ENCODE data around the gene GRXCR2.
"Not testable (repeated sequence)": the region's sequence is repeated elsewhere in the genome, so short reads cannot be mapped to it uniquely, and the experiment has no call there.

The GRXCR2 gene

DNA sequence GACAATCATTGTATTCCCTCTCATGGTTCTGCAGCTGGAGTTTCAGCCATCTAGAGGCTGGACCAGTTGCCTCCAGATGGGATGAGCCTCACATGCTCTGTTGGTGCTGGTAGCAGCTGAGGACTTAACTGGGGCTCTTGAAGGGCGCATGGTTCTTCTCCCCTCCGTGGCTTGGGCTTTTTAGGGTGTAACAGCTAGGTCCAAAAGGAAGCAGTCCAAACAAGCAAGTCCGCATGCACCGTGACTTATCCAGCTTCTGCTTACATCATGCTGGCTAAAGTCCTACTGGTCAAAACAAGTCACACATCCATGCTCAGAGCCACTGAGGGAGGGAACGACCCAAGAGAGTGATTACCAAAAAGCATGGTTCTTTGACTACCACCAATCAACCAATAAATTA is 31.9 kb upstream of the GRXCR2 start:
- Histone ChIP-seq H3K9me3 (ENCODE audit: severe bottlenecking) (no peaks in the 10 kb centered on the region), H3K4me3 (ENCODE audit: severe bottlenecking) (no peak overlapping the region), H3K27ac (ENCODE audit: poor library complexity, severe bottlenecking) (no peak overlapping the region), H3K36me3 (ENCODE audit: low read depth) (no peaks in the 10 kb centered on the region), H3K4me1 (ENCODE audit: insufficient read depth, poor library complexity, severe bottlenecking) (no peaks in the 10 kb centered on the region), H3K27me3 (ENCODE audit: insufficient read depth, poor library complexity, severe bottlenecking) (no peaks in the 10 kb centered on the region)
- ATAC-seq (ENCODE audit: low read depth): no peak
- TF ChIP-seq CTCF (IDR thresholded peaks at IDR 0.05; ENCODE audit: poor library complexity, severe bottlenecking): no peak
- no peak for DNase-seq (ENCODE audit: low spot score)

- H3K4me3 ChIP-seq (ENCODE audit: severe bottlenecking): no peak overlapping the region
- H3K9me3 ChIP-seq (ENCODE audit: severe bottlenecking): no peaks in the 10 kb centered on the region
- no peak for DNase-seq (ENCODE audit: low spot score)
- no peaks in the 10 kb centered on the region for H3K36me3 ChIP-seq (ENCODE audit: low read depth)
- no peak for TF ChIP-seq CTCF (IDR thresholded peaks at IDR 0.05; ENCODE audit: poor library complexity, severe bottlenecking)
- no peaks in the 10 kb centered on the region for H3K4me1 ChIP-seq (ENCODE audit: insufficient read depth, poor library complexity, severe bottlenecking)
- ATAC-seq (ENCODE audit: low read depth): no peak
- no peak overlapping the region for H3K27ac ChIP-seq (ENCODE audit: poor library complexity, severe bottlenecking)
- no peaks in the 10 kb centered on the region for H3K27me3 ChIP-seq (ENCODE audit: insufficient read depth, poor library complexity, severe bottlenecking)
Measured at GRCh38 chr5:145903867-145904266, 31.1 kb upstream of the GRXCR2 start.

DNA sequence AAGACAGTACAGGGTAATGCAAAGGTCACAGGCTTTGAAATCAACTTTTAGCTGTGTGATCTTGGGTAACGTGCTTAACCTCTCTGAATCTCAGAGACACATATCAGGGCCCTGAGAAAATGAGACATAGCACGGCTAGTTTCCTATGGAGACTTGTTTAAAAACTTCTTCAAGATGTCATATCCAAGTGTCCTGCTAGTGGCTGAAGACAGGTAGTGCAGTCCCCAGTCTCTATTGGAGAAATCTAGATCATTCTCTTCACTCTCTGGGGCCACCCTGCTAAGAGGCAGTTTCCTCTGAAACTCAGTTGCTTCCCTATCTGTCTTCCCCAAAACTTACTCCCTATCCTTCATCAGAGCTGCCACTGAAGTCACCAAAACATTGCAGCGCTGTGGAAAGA is 30.3 kb upstream of the GRXCR2 start:
- H3K4me3 ChIP-seq (ENCODE audit: severe bottlenecking): no peak overlapping the region
- no peak for ATAC-seq (ENCODE audit: low read depth)
- no peaks in the 10 kb centered on the region for H3K27me3 ChIP-seq (ENCODE audit: insufficient read depth, poor library complexity, severe bottlenecking)
- peak; percentile 23 for TF ChIP-seq CTCF (IDR thresholded peaks at IDR 0.05; ENCODE audit: poor library complexity, severe bottlenecking)
- no peaks in the 10 kb centered on the region for H3K4me1 ChIP-seq (ENCODE audit: insufficient read depth, poor library complexity, severe bottlenecking)
- H3K36me3 ChIP-seq (ENCODE audit: low read depth): no peaks in the 10 kb centered on the region
- no peak overlapping the region for H3K27ac ChIP-seq (ENCODE audit: poor library complexity, severe bottlenecking)
- DNase-seq (ENCODE audit: low spot score): no peak
- H3K9me3 ChIP-seq (ENCODE audit: severe bottlenecking): peaks cover 3% of the 10 kb centered on the region

GRCh38 chr5:145902421-145902820 is 29.6 kb upstream of the GRXCR2 start:
- TF ChIP-seq CTCF (IDR thresholded peaks at IDR 0.05; ENCODE audit: poor library complexity, severe bottlenecking): no peak
- no peaks in the 10 kb centered on the region for H3K27me3 ChIP-seq (ENCODE audit: insufficient read depth, poor library complexity, severe bottlenecking)
- no peak overlapping the region for H3K4me3 ChIP-seq (ENCODE audit: severe bottlenecking)
- ATAC-seq (ENCODE audit: low read depth) (peak; percentile 19; the same call in 2 of the 3 replicates), DNase-seq (ENCODE audit: low spot score) (no peak)
- H3K9me3 ChIP-seq (ENCODE audit: severe bottlenecking): peaks cover 3% of the 10 kb centered on the region
- H3K36me3 ChIP-seq (ENCODE audit: low read depth): no peaks in the 10 kb centered on the region
- H3K4me1 ChIP-seq (ENCODE audit: insufficient read depth, poor library complexity, severe bottlenecking): no peaks in the 10 kb centered on the region
- H3K27ac ChIP-seq (ENCODE audit: poor library complexity, severe bottlenecking): no peak overlapping the region

DNA sequence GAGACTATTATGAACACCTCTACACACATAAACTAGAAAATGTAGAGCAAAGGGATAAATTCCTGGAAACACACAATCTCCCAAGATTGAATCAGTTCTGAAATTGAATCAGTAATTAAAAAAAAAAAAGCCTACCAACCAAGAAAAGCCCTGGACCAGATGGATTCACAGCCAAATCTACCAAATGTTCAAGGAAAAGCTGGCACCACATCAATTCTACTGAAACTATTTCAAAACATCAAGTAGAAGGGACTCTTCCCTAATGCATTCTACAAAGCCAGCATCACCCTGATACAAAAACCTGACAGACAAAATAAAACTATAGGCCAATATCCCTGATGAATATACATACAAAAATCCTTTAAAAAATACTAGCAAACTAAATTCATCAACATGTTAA is 25.4 kb upstream of the GRXCR2 start:
- H3K9me3 ChIP-seq (ENCODE audit: severe bottlenecking): peaks cover 3% of the 10 kb centered on the region
- DNase-seq (ENCODE audit: low spot score) (no peak), ATAC-seq (ENCODE audit: low read depth) (no peak)
- H3K4me1 ChIP-seq (ENCODE audit: insufficient read depth, poor library complexity, severe bottlenecking): no peaks in the 10 kb centered on the region
- no peak overlapping the region for H3K27ac ChIP-seq (ENCODE audit: poor library complexity, severe bottlenecking)
- no peak for TF ChIP-seq CTCF (IDR thresholded peaks at IDR 0.05; ENCODE audit: poor library complexity, severe bottlenecking)
- no peak overlapping the region for H3K4me3 ChIP-seq (ENCODE audit: severe bottlenecking)
- H3K27me3 ChIP-seq (ENCODE audit: insufficient read depth, poor library complexity, severe bottlenecking): no peaks in the 10 kb centered on the region
- no peaks in the 10 kb centered on the region for H3K36me3 ChIP-seq (ENCODE audit: low read depth)

DNA sequence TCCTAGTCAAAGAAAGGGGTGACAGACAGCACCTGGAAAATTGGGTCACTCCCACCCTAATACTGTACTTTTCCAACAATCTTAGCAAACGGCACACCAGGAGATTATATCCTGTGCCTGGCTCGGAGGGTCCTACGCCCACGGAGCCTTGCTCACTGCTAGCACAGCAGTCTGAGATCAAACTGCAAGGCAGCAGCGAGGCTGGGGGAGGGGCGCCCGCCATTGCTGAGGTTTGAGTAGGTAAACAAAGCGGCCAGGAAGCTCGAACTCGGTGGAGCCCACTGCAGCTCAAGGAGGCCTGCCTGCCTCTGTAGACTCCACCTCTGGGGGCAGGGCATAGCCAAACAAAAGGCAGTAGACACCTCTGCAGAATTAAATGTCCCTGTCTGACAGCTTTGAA is 18.6 kb upstream of the GRXCR2 start:
- H3K4me1 ChIP-seq (ENCODE audit: insufficient read depth, poor library complexity, severe bottlenecking); H3K27me3 ChIP-seq (ENCODE audit: insufficient read depth, poor library complexity, severe bottlenecking); H3K9me3 ChIP-seq (ENCODE audit: severe bottlenecking); DNase-seq (ENCODE audit: low spot score); ATAC-seq (ENCODE audit: low read depth); H3K4me3 ChIP-seq (ENCODE audit: severe bottlenecking); H3K27ac ChIP-seq (ENCODE audit: poor library complexity, severe bottlenecking); H3K36me3 ChIP-seq (ENCODE audit: low read depth): not testable (repeated sequence)

Measured in RWPE2 (cell line).